CD4-positive, alpha-beta T cell treated with Interleukin-6 for 4 hours (primary cell): ENCODE measurements around the gene ADAR.
A peak's percentile ranks its signal among the peaks of the same experiment; 100 is the strongest.

Experiments used
- DNase-seq: peaks from one replicate; pipeline ENCODE4 v3.0.0-alpha.2; 2020; ENCODE audit warnings: mixed read lengths

Gene ADAR

DNA sequence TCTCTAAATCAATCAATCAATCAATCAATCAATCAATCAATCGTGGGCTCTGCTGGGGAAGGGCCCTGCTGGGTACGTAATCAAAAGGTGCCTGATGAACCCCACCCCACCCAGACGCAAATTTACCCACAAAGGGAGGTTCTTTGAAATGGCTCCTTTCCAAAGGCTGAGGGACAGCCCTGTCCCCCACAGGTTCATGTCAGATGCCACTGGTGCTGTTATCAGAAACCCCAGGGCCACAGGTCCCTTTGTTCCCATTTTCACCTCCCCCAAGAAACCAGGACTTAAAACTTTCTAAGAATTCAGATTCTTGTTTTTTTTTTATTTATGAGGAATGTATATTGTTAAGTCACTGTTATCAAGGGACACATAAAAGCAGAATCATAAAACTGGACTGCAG lies 26.2 kb downstream of the ADAR start:
- no peak for DNase-seq

DNA sequence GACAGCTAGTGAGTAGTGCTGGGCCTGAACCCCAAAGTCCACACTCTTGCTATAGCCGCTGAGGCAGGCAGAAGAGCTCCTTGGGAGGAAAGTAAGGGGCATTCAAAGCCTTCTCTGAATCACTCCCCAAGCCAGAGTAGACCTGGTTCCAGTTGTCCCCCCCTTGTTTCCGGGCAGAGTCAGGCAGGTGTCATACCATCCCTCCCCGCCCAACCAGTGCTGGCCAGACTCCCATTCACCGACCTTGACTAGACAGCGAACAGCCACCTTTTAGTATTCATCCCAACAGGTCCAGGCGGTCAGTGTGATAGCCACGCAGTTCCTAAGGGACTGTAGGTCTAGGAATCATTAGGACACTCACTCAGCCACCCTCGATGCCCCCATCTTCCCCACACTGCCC lies 28.6 kb downstream of the ADAR start:
- no peak for DNase-seq

DNA sequence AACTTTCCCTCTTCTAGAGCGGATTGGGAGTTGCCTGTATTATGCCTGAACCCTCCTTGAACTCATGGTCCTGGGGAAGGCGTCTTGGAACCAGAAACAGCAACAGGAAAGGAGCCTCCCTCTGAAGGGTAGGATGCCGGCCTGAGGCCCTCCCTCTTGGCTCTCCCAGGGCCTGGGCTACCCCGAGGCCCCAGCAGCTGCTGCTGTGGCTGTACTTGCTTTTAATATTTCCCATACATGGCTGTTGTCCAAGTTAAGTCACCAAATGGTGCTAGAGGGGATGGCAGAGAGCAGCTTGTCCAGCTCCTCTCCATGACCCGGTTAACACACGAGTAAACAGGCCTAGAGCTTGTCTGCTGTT lies 29.9 kb downstream of the ADAR start:
- no peak for DNase-seq

DNA sequence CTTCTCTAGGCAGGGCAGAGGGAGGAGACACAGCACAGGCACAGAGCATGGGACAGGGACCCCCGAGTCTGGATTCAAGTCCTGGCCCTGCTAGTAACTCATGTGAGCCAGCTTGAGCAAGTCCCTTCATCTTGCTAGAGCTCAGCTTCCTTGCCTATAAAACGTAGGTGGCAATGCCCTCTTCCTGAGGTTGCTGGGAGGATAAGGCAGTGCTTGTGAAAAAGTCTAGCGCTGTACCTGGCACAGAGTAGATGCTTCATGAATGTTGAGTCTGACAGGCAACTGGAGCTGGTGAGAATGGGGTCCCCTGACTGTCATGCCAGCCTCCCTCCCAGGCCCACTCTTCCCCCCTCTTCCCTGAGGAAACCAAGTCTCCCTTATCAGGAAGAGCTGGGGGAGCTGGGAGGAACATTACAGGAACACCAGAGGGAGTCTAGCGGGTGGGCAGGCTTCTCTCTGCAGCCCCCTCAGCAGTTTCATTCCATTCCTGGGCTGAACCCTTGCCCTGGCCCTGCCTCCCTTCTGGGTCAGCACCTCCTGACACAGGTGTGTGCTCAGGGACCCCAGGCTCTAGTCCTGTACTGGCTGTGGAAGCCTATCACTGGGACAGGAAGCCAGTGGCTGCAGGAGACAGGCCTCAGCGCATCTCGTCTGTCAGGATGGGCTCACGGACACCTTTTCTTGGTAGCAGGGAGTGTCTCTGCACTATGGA lies 30.5 kb downstream of the ADAR start:
- DNase-seq: no peak

DNA sequence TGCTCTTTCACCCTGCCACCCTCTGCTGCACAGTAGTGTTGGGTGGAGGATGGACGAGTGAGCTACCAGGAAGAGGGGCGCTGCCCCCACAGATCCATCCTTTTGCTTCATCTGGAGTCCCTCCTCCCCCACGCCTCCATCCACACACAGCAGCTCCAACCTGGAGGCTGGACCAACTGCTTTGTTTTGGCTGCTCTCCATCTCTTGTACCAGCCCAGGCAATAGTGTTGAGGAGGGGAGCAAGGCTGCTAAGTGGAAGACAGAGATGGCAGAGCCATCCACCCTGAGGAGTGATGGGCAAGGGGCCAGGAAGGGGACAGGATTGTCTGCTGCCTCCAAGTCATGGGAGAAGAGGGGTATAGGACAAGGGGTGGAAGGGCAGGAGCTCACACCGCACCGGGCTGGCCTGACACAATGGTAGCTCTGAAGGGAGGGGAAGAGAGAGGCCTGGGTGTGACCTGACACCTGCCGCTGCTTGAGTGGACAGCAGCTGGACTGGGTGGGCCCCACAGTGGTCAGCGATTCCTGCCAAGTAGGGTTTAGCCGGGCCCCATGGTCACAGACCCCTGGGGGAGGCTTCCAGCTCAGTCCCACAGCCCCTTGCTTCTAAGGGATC lies 31.9 kb downstream of the ADAR start:
- no peak for DNase-seq

DNA sequence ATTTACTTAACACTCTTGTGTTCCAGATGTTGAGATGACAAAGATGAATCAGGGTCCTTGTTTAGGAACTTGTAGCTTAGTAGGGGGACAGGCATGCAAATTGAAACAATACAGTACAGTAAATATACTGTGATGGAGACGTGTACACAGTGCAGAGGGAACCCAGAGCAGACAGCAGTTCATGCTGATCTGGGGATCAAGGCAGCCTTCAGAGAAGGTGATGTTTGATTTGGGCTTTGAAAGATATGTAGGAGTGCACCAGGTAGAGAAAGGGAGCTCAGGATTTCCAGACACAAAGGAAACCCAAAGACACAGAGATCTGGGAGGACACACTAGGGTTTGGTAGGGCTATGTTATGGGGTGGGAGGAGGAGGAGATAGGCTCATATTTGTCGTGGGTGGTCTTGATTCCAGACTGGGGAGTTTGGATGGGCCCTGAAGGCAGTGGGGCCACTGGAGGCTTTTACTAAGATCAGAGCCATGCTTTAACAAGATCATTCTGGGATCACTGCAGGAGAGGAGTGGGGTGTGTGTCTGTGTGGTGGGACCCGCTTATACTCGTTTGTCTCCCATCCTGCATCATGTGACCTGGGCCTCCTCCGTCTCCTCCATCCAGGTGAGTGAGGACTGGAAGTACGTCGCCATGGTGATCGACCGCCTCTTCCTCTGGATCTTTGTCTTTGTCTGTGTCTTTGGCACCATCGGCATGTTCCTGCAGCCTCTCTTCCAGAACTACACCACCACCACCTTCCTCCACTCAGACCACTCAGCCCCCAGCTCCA lies 32.6 kb downstream of the ADAR start:
- no peak for DNase-seq

DNA sequence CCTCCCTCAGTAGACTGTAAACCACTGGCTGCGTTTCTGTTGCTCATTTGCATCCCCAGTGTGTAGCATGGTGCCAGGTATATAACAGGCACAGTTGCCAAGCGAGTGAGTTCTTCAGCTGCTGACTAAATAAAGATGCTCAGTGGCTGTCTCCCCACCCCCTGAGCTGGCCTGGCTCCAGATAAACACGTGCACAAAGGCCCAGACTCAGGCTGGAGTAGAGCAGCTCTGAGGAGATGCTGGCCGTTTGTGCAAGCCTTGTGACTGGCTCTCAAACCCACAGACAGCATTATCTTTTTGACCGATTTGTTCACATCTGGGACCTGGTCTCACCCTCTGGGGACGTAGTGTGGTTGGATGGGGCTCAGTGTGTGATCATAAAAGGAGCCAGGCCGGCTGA lies 33.3 kb downstream of the ADAR start:
- DNase-seq: no peak

DNA sequence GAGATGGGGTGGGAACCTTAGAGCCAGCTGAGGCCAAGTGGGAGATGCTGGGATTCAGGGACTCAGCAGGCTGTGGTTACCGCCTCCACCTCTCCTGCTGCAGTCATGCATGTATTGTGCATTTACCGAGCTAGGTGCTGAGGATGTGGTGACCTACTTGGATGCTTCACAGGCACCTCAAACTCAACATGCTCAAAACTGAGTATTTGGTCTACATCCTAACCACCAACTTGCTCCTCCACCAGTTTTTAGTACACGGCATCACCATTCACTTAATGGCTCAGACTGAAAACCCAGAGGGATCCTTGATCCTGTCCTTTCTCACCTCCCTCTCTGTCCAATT lies 34.8 kb downstream of the ADAR start:
- no peak for DNase-seq

DNA sequence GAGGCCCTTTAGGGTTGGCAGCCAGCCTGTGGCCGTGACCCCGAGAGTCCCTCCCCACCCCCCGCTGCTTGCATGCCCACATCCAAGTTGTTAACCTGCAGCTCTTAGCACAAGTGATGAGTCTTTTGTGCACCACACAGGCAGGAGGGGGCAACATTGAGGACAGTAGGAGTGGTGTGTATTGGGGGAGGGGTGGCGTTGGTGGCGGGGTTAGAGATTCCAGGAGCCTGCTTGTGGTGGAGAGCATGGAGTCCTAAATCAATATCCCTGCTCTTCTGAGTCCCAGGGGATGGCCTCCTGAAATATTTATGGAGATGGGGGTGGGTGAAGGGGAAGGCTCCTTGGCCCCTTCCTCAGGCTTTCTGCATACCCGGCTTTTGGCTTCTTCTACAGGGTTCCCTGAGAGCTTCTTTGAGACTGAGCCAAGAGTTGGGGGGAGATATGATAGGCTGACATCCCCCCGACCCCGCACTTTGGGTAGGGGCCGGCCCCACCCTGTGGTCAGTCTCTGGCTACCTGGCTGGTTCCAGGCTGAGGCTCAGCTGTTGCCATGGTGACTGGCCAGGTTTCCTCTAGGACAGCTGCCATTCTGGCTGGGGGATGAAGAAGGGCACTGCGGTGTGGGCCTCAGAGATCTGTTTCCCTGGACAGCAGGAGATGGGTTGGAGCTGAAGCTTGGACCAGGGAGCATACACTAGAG lies 35.4 kb downstream of the ADAR start:
- no peak for DNase-seq

DNA sequence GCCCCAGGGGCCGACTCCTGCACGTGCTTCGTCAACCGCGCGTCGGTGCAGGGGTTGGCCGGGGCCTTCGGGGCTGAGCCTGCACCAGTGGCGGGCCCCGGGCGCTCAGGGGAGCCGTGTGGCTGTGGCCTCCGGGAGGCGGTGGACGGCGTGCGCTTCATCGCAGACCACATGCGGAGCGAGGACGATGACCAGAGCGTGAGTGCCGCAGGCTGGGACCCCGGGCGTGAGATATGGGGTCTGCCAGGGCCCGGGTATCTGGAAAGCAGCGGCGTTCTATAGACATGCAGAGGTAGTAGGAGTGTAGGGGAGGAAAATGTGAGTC lies 36.1 kb downstream of the ADAR start:
- no peak for DNase-seq

DNA sequence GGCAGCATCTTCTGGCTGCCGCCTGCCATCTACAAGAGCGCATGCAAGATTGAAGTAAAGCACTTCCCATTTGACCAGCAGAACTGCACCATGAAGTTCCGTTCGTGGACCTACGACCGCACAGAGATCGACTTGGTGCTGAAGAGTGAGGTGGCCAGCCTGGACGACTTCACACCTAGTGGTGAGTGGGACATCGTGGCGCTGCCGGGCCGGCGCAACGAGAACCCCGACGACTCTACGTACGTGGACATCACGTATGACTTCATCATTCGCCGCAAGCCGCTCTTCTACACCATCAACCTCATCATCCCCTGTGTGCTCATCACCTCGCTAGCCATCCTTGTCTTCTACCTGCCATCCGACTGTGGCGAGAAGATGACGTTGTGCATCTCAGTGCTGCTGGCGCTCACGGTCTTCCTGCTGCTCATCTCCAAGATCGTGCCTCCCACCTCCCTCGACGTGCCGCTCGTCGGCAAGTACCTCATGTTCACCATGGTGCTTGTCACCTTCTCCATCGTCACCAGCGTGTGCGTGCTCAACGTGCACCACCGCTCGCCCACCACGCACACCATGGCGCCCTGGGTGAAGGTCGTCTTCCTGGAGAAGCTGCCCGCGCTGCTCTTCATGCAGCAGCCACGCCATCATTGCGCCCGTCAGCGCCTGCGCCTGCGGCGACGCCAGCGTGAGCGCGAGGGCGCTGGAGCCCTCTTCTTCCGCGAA lies 36.6 kb downstream of the ADAR start:
- no peak for DNase-seq

DNA sequence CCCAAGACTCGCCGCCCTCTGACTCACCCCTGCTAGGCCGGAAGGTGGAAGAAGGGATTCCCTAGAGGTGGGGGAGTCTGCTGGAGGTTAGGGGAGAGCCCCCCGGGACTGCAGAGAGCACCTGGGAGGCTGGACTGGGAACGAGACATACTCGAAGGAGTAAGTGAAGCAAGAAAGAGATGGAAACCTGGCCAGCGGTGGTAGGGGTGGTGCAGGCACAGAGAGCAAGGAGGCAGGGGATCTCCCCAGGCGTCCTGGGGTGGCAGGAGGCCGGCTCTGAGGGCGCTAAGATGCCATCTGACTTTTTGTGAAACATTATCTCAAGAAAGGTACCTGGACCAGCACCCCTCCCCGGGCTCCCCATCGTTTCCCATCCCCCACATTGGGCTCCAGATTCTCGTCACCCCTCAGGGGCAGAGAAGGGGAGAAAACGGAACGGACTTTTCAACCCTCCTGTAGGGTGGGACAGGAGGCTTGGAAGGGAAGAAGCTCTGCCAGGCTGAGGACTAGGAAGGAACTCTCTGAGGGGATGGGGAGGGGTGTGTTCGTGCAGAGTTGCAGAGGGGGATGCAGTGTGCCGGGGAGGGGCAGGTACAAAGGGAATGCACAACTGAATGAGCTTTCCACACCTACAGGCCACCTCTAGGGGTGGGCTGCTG lies 39.7 kb downstream of the ADAR start:
- DNase-seq: no peak

DNA sequence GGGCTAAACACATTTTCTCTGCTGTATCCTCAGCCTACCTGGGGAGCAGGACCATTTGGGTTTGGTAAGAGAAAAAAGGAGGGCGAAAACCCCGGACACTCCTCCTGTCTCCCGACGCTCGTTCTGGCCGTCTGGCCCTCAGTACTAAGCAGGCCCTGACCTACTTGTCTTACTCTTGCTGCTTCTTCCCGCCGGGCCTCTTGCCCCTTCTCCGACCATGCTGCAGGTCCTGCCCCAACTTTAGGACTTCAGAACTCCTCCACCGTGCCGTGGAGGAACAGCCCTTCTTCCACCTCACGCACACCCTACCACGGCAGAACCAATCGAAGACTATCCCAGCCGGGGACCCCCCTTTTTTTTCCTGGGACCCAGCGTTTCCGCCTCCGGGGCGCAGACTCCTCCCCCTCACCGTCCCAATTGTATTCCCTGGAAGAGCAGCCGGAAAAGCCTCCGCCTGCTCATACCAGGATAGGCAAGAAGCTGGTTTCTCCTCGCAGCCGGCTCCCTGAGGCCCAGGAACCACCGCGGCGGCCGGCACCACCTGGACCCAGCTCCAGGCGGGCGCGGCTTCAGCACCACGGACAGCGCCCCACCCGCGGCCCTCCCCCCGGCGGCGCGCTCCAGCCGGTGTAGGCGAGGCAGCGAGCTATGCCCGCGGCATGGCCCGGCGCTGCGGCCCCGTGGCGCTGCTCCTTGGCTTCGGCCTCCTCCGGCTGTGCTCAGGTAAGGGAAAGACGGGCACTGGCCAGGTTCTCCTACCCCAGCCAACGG lies 40.4 kb downstream of the ADAR start, which contains the start of gene CHRNB2:
Gene CHRNB2 (plus strand): TSS at position 393 of the 771 bp plus-strand sequence. CDS start 267 bp downstream, at position 660.
- peak; percentile 70 for DNase-seq

DNA sequence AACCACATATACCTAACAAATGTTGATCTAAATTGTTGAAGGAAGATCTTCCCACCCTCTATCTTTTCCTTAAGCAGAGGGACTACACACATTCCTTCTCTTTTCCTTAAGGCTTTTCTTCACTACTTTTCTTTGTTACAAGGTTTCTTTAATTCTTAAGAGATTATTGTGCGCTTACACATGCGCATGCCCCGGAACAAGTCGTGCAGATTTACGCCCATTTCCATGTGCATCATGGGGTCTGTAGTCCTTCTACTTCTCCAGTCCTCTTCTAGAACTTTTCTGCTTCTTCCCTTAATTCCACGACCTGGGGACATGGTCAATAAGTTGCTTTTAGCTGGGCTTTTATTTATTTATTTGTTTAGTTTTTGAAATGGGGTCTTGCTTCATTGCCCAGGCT lies 42.1 kb downstream of the ADAR start:
- no peak for DNase-seq

DNA sequence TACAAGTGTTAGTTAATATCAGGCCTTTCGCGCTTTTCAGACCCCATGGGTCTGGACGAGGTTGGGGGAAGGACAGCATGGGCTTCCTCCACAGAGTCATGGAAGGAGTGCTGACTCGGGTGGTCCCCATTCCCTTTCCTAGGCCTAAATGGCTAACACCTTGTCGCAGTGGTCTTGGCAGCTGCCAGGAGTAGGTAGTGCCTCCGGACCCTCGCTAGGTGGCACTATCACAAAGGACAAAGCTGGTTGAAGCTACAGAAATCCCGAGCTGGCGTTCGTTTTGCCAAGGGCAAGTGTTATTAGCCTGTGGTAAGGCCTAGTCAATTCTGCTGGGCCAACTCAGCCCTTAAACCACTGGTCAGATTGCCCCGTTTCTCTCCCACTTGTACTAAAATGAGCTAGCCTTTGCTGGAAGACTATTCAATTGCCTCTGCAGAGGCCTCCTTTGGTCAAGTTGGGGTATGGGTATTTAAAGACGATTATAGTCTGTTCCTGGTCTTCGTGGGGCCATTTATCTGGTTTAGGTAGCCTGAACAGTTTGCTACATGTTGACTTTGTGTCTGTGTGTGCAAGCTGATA lies 48.4 kb downstream of the ADAR start:
- DNase-seq: peak; percentile 85

DNA sequence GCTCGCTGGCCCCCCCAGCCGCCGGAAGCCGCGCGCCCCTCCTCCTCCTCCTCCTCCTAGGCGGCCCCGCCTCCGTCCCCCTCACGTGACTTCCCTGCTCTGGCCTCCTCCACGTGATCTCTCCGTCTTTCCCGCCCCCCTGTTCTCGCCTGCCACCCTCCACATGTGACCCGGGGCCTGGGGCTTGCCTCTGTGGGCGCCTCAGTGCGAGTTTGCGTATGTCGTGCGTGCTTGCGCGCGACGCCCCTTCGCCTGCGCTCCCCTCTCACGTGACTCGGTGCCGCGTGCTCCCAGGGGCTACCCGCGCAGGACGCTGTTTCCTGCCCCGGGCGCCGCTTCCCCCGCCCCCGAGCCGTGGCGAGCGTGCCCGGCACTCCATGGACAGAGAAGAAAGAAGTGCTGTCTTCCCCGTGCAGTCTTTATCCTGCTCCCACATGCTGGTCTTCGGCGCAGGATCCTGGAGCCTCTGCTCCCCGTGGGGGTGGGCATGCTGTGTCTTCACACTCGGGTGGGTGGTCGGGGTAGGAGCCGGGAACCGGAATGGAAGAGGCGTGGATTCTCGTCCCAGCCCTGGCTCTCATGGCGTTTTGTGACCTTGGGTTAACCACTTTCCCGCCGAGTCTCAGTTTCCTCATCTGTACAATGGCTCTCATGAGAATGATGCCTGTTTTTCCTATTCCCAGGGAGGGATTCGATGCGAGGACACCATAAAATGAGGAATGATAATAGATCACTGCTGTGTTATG lies 49.1 kb downstream of the ADAR start:
- DNase-seq: peak; percentile 99

DNA sequence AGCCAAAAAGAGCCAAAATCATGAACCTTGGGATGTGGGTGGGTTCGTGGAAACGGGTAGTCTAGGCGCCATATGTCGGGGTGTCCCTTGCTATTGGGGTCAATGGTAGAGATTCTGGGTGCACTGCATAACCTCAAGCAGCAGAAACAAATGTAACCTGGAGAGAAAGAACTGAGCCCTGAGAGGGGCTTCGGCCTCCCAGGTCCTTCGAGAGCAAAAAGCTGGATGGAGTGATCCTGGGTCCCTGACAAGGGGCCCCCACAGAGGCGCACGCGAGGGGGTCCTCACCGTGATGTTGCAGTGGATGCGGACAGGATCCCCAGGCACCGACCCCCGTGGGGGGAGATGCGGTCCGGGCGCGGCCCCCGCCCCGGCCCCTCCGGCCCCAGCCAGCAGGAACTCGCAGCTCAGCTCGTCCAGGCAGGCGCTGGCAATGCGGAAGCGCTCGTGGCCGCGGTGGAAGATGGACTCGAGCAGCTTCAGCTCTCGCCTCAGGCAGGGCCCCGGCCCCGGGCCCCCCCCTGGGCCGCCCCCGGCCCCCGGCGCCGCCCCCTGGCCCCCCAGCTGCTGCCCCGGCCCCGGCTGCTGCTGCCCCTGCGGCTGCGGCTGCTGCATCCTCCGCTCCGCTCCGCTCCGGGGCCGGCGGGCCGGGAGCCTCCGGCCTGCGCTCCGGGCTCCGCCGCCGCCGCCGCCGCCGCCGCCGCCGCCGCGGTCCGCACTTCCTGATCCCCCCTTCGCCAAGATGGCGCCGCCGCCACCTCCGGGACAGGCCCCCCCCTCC lies 49.9 kb downstream of the ADAR start, which contains the start of gene UBE2Q1:
Gene UBE2Q1 (minus strand): TSS at position 724 of the 781 bp plus-strand sequence. CDS start 109 bp downstream, at position 615.
- DNase-seq: peak; percentile 40

DNA sequence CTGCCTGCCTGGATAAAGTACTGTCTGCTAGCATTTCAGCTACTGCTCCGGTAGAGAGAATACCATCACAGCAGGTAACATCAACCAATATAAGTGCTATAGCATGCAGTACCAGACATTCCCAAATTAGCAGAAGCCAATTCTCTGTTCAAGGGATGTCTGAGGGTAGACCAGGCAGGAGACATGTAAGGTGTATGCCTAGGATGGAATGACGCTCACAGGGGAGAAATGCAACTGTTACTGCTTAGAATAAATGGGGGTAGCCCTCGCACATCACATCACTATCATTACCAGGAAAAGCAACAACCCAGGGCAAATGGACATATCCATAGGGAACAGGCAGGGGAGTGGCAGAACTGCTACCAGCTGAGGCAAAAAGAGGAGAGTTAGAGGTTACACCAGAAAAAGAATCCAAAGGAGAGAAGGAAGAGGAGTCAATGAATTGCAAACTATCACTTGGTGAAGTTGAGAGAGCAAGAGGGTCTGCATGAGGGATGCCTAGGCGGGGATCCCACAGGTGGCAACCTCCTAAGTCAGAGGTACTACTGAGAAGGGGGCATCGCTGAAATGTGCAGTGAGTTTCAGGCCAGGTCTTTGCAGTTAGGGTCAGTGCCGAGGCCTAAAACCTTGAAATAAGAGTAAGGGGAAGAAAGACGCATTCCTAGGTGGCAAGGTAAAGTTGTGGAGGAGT lies 50.6 kb downstream of the ADAR start:
- no peak for DNase-seq

DNA sequence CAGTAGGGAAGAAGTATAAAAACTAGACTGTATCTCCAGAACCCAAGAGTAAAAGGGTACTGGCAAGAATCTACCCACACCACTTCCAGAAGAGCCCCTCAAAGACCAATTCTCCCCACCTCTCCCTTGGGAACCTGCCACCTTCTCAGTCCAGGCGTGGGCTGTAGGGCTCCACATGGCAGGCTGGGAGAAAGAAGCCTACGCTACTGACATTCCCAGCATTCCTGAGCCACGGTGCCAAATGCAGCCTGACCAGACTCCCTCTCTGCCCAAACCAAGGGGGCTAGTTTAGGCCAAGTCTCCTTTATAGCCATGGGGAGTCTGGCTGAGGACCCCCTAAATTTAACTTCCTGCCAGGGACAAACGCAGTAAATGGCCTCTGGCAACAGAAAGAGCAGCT lies 51.6 kb downstream of the ADAR start:
- DNase-seq: no peak
